ENCODE measurements around the gene TRAPPC2L. TPM values are rescaled to one million over a fixed set of nuclear protein-coding genes. Genes with fewer than 3 reads are reported as not detected.

Gene TRAPPC2L
- total and polyA plus RNA-seq, 2 of the 13 experiments (the other 11 are each of a cell fraction or from before 2014, with no cell fraction given) = 96.3 to 107 TPM

DNA sequence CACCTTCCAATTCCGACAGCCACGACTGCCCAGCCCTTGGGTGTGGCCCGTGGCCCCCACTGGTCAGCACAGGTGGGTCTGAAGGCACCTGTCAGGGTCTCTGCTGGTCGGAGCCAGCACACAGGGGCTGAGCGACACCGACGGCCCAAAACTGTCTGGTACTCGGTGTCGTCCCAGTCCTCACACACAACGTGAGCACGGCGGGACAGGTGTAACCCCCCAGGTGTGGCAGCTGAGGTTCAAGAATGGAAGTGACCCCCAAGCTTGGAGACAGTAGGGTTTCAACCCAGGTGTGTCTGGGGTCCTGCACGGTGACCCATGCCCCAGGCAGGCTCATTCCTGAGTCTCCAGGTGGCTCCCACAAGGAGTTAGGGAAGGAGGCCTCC lies 1.2 kb upstream of the TRAPPC2L start:
- TSS peak; percentile 40 for BruUV-seq (replicated peaks)
- H2AFZ ChIP-seq (ENCODE audit: low read length) = no peak overlapping the region
- intact Hi-C loops (cut with micrococcal nuclease; ENCODE audit: unreplicated experiment) = loop anchor here (5.0 kb wide), 2 partner anchors 38 to 98 kb away; no protein-coding TSS in a partner anchor
- no peak for DNase-seq (ENCODE audit: low spot score)
- peak overlapping the region; percentile 54 to 73 (median 72); a peak in 5 of 6 replicates for H3K4me3 ChIP-seq (replicated peaks in 1 of 3; ENCODE audit: insufficient read depth in 1 of 3, low read depth in 2 of 3, low read length in 3 of 3)
- no peak for ATAC-seq
- no peaks in the 10 kb centered on the region; a peak in 1 of 5 replicates for H3K27me3 ChIP-seq (ENCODE audit: control insufficient read depth in 1 of 2, insufficient read depth in 2 of 2, low read length in 2 of 2)
- POLR2A ChIA-PET = interaction anchor here (2.3 kb wide), 1 partner anchor 312 kb away, joined by 9 read pairs; no protein-coding TSS in a partner anchor
- 89% methylated on average over 10 of the region's 13 CpGs for WGBS (ENCODE audit: low lambda C conversion rate)
- H4K20me1 ChIP-seq (ENCODE audit: insufficient read depth, low read length) = peaks cover 3% of the 10 kb centered on the region; the same call in 1 of the 2 replicates
- no peak for FAIRE-seq
- in situ Hi-C loops (cut with HindIII; ENCODE audit: extremely low pct_ligation_motif_present, low pct_unique_long_range_greater_than_20kb) = loop anchor here (5.0 kb wide), 2 partner anchors 43 to 98 kb away; partner anchors contain the start of gene APRT
- no peak overlapping the region for H3K27ac ChIP-seq (ENCODE audit: extremely low read length, insufficient read depth, low read length)
- H3K9ac ChIP-seq (ENCODE audit: insufficient read depth, low read depth, low read length) = peak overlapping the region; percentile 54; the same call in 1 of the 2 replicates
- H3K4me2 ChIP-seq (ENCODE audit: low read depth, low read length) = peak overlapping the region; percentile 84
- H3K9me3 ChIP-seq (ENCODE audit: low read length) = no peaks in the 10 kb centered on the region
- TF ChIP-seq ZNF839 (CRISPR knock-in tag; IDR thresholded peaks at IDR 0.05; ENCODE audit: borderline replicate concordance) (peak; percentile 26; the same call in 1 of the 2 replicates), TERF1 (CRISPR knock-in tag; IDR thresholded peaks at IDR 0.05) (no peak), ARNTL (CRISPR knock-in tag; IDR thresholded peaks at IDR 0.05) (no peak), NBN (conservative IDR thresholded peaks at IDR 0.05) (no peak), ZNF841 (CRISPR knock-in tag; IDR thresholded peaks at IDR 0.05; ENCODE audit: borderline replicate concordance) (no peak), CBX1 (IDR thresholded peaks at IDR 0.05; ENCODE audit: low read depth) (no peak)
- TF ChIP-seq, protein P1, sequence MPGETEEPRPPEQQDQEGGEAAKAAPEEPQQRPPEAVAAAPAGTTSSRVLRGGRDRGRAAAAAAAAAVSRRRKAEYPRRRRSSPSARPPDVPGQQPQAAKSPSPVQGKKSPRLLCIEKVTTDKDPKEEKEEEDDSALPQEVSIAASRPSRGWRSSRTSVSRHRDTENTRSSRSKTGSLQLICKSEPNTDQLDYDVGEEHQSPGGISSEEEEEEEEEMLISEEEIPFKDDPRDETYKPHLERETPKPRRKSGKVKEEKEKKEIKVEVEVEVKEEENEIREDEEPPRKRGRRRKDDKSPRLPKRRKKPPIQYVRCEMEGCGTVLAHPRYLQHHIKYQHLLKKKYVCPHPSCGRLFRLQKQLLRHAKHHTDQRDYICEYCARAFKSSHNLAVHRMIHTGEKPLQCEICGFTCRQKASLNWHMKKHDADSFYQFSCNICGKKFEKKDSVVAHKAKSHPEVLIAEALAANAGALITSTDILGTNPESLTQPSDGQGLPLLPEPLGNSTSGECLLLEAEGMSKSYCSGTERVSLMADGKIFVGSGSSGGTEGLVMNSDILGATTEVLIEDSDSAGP (CRISPR knock-in tag; IDR thresholded peaks at IDR 0.05; ENCODE audit: borderline replicate concordance) = 0 out of 2 replicates have a peak, but pooled peaks have one; percentile 34
- TF ChIP-seq, protein P2, sequence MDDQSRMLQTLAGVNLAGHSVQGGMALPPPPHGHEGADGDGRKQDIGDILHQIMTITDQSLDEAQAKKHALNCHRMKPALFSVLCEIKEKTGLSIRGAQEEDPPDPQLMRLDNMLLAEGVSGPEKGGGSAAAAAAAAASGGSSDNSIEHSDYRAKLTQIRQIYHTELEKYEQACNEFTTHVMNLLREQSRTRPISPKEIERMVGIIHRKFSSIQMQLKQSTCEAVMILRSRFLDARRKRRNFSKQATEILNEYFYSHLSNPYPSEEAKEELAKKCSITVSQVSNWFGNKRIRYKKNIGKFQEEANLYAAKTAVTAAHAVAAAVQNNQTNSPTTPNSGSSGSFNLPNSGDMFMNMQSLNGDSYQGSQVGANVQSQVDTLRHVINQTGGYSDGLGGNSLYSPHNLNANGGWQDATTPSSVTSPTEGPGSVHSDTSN (CRISPR knock-in tag; IDR thresholded peaks at IDR 0.05; ENCODE audit: borderline replicate concordance) = no peak
- H3K79me2 ChIP-seq (ENCODE audit: insufficient read depth, low read length) = peaks cover 12% of the 10 kb centered on the region
- peaks cover 15% of the 10 kb centered on the region for H3K4me1 ChIP-seq (ENCODE audit: insufficient read depth, low read length)
- CTCF ChIA-PET (ENCODE audit: low intra/inter-chr PET ratio, low total read pairs) = no interaction called here
- H3K36me3 ChIP-seq (replicated peaks in 1 of 2; ENCODE audit: control insufficient read depth in 1 of 2, insufficient read depth in 2 of 2, low read length in 2 of 2) = peaks cover 10 to 24% of the 10 kb centered on the region in 2 experiments

Data from HepG2 (cell line).